ENCODE data around the gene ERGIC1.

- TF ChIP-seq, protein P1, sequence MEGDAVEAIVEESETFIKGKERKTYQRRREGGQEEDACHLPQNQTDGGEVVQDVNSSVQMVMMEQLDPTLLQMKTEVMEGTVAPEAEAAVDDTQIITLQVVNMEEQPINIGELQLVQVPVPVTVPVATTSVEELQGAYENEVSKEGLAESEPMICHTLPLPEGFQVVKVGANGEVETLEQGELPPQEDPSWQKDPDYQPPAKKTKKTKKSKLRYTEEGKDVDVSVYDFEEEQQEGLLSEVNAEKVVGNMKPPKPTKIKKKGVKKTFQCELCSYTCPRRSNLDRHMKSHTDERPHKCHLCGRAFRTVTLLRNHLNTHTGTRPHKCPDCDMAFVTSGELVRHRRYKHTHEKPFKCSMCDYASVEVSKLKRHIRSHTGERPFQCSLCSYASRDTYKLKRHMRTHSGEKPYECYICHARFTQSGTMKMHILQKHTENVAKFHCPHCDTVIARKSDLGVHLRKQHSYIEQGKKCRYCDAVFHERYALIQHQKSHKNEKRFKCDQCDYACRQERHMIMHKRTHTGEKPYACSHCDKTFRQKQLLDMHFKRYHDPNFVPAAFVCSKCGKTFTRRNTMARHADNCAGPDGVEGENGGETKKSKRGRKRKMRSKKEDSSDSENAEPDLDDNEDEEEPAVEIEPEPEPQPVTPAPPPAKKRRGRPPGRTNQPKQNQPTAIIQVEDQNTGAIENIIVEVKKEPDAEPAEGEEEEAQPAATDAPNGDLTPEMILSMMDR (IDR thresholded peaks at IDR 0.05), result no peak
- no peak for TF ChIP-seq POLR2A (IDR thresholded peaks at IDR 0.05)
Observed at GRCh38 chr5:172959824-172960799, 126.1 kb downstream of the ERGIC1 start.

Measured in esophagus squamous epithelium (tissue), 4 donors.